GM10266 (cell line): ENCODE data around the gene WNT8B.

Experiments used
- DNase-seq: peaks from one replicate; pipeline ENCODE4 v3.0.0; 2012; ENCODE audit errors: extremely low spot score
- TF ChIP-seq, protein P1 (sequence below): IDR thresholded peaks from 2 replicates; pipeline ENCODE4 v1.5.1; 2012; ENCODE audit warnings: mild to moderate bottlenecking, low read depth; ENCODE audit not compliant: control insufficient read depth, insufficient read depth; ENCODE audit errors: missing control alignments

Gene WNT8B

DNA sequence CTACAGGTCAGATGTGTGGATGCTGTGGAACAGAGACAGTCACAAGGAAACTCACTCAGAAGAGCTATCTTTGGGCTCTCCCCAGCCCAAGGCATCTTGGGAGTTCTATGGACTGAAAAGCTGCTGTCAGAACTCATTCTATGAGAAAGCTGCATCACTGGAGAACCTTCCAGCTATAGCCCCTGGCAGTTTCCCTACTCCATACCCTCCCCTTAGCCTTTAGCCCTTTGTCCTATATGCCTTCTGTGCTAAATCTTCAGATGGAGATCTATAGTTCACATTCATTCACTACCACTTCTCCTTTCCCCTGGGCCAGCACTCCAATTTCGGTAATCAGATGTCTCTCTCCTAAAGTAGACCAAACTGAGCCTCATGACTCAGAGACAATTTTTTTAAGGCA lies 6.9 kb downstream of the WNT8B start:
- no peak for DNase-seq
- TF ChIP-seq, protein P1, sequence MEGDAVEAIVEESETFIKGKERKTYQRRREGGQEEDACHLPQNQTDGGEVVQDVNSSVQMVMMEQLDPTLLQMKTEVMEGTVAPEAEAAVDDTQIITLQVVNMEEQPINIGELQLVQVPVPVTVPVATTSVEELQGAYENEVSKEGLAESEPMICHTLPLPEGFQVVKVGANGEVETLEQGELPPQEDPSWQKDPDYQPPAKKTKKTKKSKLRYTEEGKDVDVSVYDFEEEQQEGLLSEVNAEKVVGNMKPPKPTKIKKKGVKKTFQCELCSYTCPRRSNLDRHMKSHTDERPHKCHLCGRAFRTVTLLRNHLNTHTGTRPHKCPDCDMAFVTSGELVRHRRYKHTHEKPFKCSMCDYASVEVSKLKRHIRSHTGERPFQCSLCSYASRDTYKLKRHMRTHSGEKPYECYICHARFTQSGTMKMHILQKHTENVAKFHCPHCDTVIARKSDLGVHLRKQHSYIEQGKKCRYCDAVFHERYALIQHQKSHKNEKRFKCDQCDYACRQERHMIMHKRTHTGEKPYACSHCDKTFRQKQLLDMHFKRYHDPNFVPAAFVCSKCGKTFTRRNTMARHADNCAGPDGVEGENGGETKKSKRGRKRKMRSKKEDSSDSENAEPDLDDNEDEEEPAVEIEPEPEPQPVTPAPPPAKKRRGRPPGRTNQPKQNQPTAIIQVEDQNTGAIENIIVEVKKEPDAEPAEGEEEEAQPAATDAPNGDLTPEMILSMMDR = no peak

DNA sequence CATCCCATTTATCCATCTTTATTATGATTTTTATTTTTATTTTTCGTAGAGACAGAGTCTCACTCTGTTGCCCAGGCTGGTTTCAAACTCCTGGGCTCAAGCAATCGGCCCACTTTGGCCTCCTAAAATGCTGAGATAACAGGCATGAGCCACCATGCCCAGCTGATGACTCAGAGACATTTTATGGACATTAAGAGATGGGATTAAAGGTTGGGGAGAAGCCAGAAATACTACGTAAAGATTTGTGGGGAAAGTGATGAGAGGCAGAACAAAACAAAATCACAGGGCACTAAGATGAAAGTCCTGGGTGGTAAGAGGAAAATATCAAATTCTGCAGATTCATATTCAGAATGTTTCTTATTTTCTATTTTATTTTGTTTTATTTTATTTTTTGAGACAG lies 7.6 kb downstream of the WNT8B start:
- TF ChIP-seq, protein P1 = no peak

DNA sequence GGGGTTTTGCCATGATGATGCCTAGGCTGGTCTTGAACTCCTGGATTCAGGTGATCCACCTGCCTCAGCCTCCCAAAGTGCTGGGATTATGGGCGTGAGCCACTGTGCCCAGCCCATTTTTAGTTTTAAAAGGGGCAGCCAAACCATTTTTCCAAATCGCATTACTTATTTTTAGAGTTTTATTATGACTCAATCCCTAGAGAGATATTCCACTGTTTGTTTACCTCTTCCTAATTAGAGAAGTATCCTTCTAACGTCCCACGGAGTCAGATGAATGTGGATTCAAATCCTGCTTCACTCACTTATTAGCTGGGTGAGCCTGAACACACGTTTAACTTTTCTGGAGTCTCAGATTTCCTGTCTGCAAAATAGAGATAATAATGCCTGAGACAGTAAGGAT lies 15.2 kb downstream of the WNT8B start:
- TF ChIP-seq, protein P1 = no peak
- DNase-seq = no peak

More for the DNA sequence above, 7.6 kb downstream of the WNT8B start:
- DNase-seq = no peak

DNA sequence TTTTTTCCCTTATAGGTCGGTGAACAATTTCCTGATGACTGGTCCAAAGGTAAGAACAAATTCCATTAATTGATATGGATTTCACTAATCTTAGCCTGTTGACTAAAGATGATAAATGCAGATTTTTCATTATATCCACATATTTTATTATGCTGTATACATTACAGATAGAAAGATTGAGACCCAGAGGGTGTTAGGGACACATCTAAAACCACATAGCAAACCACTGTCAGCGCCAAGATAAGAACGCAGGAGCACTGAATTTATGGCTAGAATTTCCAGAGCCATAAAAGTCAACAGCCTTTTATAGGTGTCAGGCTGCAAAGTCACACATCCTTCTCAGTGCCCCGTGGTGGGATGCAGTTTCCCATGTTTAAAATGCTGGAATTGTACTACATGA lies 16.2 kb downstream of the WNT8B start:
- DNase-seq = no peak
- TF ChIP-seq, protein P1 = no peak

DNA sequence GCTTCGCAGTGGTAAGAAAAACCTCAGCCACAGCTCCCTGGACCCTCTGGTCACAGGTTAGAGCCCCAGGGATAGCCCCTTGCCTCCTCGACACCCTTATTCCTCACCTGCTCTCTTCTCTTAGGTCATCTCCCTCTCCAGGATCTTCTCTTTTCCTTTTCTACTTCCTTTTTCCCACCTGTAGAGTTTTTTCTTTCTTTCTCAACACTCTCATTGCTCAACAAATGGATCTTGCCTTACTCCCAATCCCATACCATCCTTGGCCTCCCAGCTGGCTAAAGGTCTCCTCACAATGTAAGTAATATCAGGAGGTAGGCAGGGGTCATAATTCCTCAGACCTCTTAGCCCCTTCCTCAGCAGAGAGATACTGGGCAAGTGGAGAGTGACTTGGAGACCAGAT lies 17.2 kb downstream of the WNT8B start:
- DNase-seq = no peak
- TF ChIP-seq, protein P1 = no peak

DNA sequence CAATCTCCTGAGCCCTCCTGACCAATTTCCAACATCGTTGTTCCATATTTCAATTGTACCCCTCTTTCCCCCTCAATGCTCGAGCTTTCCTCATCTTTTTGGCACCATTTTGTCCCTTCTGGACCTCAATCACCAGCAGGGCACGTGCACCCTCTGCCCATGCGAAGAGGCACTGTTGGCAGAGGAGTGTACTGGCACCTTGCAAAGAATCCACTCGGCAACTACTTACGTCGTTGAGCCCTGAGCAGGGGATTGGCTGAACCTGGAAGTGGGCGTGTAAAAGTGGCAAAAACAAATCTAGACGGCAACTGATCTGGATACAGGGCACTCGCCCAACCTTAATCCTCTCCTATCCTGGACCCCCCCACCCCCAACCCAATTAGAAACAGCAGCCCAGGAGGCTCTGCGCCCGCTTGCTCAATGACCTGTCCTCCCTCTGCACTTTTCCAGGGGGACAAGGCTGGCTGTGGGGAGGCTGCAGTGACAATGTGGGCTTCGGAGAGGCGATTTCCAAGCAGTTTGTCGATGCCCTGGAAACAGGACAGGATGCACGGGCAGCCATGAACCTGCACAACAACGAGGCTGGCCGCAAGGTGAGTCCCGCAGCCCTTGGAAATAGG lies 18.8 kb downstream of the WNT8B start:
- TF ChIP-seq, protein P1 = no peak
- DNase-seq = peak; percentile 90

DNA sequence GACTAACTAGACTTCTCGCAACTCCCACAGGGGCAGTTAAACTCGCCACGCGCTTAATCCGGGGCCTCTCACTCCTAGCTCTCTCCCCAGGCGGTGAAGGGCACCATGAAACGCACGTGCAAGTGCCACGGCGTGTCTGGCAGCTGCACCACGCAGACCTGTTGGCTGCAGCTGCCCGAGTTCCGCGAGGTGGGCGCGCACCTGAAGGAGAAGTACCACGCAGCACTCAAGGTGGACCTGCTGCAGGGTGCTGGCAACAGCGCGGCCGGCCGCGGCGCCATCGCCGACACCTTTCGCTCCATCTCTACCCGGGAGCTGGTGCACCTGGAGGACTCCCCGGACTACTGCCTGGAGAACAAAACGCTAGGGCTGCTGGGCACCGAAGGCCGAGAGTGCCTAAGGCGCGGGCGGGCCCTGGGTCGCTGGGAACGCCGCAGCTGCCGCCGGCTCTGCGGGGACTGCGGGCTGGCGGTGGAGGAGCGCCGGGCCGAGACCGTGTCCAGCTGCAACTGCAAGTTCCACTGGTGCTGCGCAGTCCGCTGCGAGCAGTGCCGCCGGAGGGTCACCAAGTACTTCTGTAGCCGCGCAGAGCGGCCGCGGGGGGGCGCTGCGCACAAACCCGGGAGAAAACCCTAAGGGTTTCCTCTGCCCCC lies 19.5 kb downstream of the WNT8B start:
- TF ChIP-seq, protein P1 = peak; percentile 75
- peak; percentile 68 for DNase-seq
